ENCODE measurements around the gene MSL3.

MSL3 gene

GRCh38 chrX:11760958-11761357 is 2.9 kb downstream of the MSL3 start:
- H3K4me3 ChIP-seq (ENCODE audit: low read depth in 1 of 2, low read length in 2 of 2) = peak overlapping the region in 1 of 2 donors; percentile 33

GRCh38 chrX:11764602-11765067 is 6.6 kb downstream of the MSL3 start:
- H3K27ac ChIP-seq (ENCODE audit: low read length) = no peak overlapping the region

More at GRCh38 chrX:11760958-11761357, 2.9 kb downstream of the MSL3 start:
- Histone ChIP-seq H3K4me1 (ENCODE audit: control insufficient read depth in 1 of 2, insufficient read depth in 2 of 2, low read length in 2 of 2) (peaks cover 0 to 10% of the 10 kb centered on the region in 2 donors), H3K36me3 (ENCODE audit: control insufficient read depth in 1 of 2, insufficient read depth in 2 of 2, low read length in 2 of 2) (peaks cover 15 to 33% of the 10 kb centered on the region in 2 donors), H3K27ac (ENCODE audit: low read length) (no peak overlapping the region), H3K27me3 (ENCODE audit: low read depth, low read length) (no peaks in the 10 kb centered on the region), H3K9me3 (ENCODE audit: control insufficient read depth in 1 of 2, low read length in 2 of 2) (no peaks in the 10 kb centered on the region)

GRCh38 chrX:11765449-11765848 is 7.4 kb downstream of the MSL3 start:
- Histone ChIP-seq H3K27me3 (ENCODE audit: low read depth, low read length) (no peaks in the 10 kb centered on the region), H3K4me1 (ENCODE audit: control insufficient read depth in 1 of 2, insufficient read depth in 2 of 2, low read length in 2 of 2) (peaks cover 0 to 6% of the 10 kb centered on the region in 2 donors), H3K27ac (ENCODE audit: low read length) (no peak overlapping the region), H3K9me3 (ENCODE audit: control insufficient read depth in 1 of 2, low read length in 2 of 2) (no peaks in the 10 kb centered on the region), H3K36me3 (ENCODE audit: control insufficient read depth in 1 of 2, insufficient read depth in 2 of 2, low read length in 2 of 2) (peaks cover 22 to 37% of the 10 kb centered on the region in 2 donors), H3K4me3 (ENCODE audit: low read depth in 1 of 2, low read length in 2 of 2) (no peak overlapping the region)

More at GRCh38 chrX:11764602-11765067, 6.6 kb downstream of the MSL3 start:
- H3K36me3 ChIP-seq (ENCODE audit: control insufficient read depth in 1 of 2, insufficient read depth in 2 of 2, low read length in 2 of 2) = peaks cover 22 to 37% of the 10 kb centered on the region in 2 donors
- peaks cover 0 to 10% of the 10 kb centered on the region in 2 donors for H3K4me1 ChIP-seq (ENCODE audit: control insufficient read depth in 1 of 2, insufficient read depth in 2 of 2, low read length in 2 of 2)
- no peak overlapping the region for H3K4me3 ChIP-seq (ENCODE audit: low read depth in 1 of 2, low read length in 2 of 2)
- H3K27me3 ChIP-seq (ENCODE audit: low read depth, low read length) = no peaks in the 10 kb centered on the region
- no peaks in the 10 kb centered on the region for H3K9me3 ChIP-seq (ENCODE audit: control insufficient read depth in 1 of 2, low read length in 2 of 2)

GRCh38 chrX:11766487-11766886 is 8.4 kb downstream of the MSL3 start:
- peaks cover 22 to 37% of the 10 kb centered on the region in 2 donors for H3K36me3 ChIP-seq (ENCODE audit: control insufficient read depth in 1 of 2, insufficient read depth in 2 of 2, low read length in 2 of 2)
- no peak overlapping the region for H3K27ac ChIP-seq (ENCODE audit: low read length)
- no peaks in the 10 kb centered on the region for H3K9me3 ChIP-seq (ENCODE audit: control insufficient read depth in 1 of 2, low read length in 2 of 2)

GRCh38 chrX:11768039-11768438 is 10.0 kb downstream of the MSL3 start:
- Histone ChIP-seq H3K36me3 (ENCODE audit: control insufficient read depth in 1 of 2, insufficient read depth in 2 of 2, low read length in 2 of 2) (peaks cover 25 to 28% of the 10 kb centered on the region in 2 donors), H3K4me3 (ENCODE audit: low read depth in 1 of 2, low read length in 2 of 2) (no peak overlapping the region), H3K9me3 (ENCODE audit: control insufficient read depth in 1 of 2, low read length in 2 of 2) (no peaks in the 10 kb centered on the region), H3K27ac (ENCODE audit: low read length) (no peak overlapping the region), H3K27me3 (ENCODE audit: low read depth, low read length) (no peaks in the 10 kb centered on the region), H3K4me1 (ENCODE audit: control insufficient read depth in 1 of 2, insufficient read depth in 2 of 2, low read length in 2 of 2) (no peaks in the 10 kb centered on the region)

More at GRCh38 chrX:11766487-11766886, 8.4 kb downstream of the MSL3 start:
- no peak overlapping the region for H3K4me3 ChIP-seq (ENCODE audit: low read depth in 1 of 2, low read length in 2 of 2)
- no peaks in the 10 kb centered on the region for H3K4me1 ChIP-seq (ENCODE audit: control insufficient read depth in 1 of 2, insufficient read depth in 2 of 2, low read length in 2 of 2)
- H3K27me3 ChIP-seq (ENCODE audit: low read depth, low read length) = no peaks in the 10 kb centered on the region

- Histone ChIP-seq H3K4me3 (ENCODE audit: low read depth in 1 of 2, low read length in 2 of 2) (no peak overlapping the region), H3K27me3 (ENCODE audit: low read depth, low read length) (no peaks in the 10 kb centered on the region), H3K9me3 (ENCODE audit: control insufficient read depth in 1 of 2, low read length in 2 of 2) (no peaks in the 10 kb centered on the region), H3K27ac (ENCODE audit: low read length) (no peak overlapping the region), H3K4me1 (ENCODE audit: control insufficient read depth in 1 of 2, insufficient read depth in 2 of 2, low read length in 2 of 2) (no peaks in the 10 kb centered on the region), H3K36me3 (ENCODE audit: control insufficient read depth in 1 of 2, insufficient read depth in 2 of 2, low read length in 2 of 2) (peaks cover 22 to 26% of the 10 kb centered on the region in 2 donors)
Measured at GRCh38 chrX:11770320-11770719, 12.3 kb downstream of the MSL3 start.

- H3K4me1 ChIP-seq (ENCODE audit: control insufficient read depth in 1 of 2, insufficient read depth in 2 of 2, low read length in 2 of 2) = no peaks in the 10 kb centered on the region
- no peaks in the 10 kb centered on the region for H3K9me3 ChIP-seq (ENCODE audit: control insufficient read depth in 1 of 2, low read length in 2 of 2)
Measured at GRCh38 chrX:11778230-11778629, 20.2 kb downstream of the MSL3 start.

GRCh38 chrX:11781133-11781532 is 23.1 kb downstream of the MSL3 start:
- H3K9me3 ChIP-seq (ENCODE audit: control insufficient read depth in 1 of 2, low read length in 2 of 2) = no peaks in the 10 kb centered on the region
- H3K4me3 ChIP-seq (ENCODE audit: low read depth in 1 of 2, low read length in 2 of 2) = no peak overlapping the region
- H3K27ac ChIP-seq (ENCODE audit: low read length) = no peak overlapping the region
- H3K36me3 ChIP-seq (ENCODE audit: control insufficient read depth in 1 of 2, insufficient read depth in 2 of 2, low read length in 2 of 2) = no peaks in the 10 kb centered on the region
- no peaks in the 10 kb centered on the region for H3K4me1 ChIP-seq (ENCODE audit: control insufficient read depth in 1 of 2, insufficient read depth in 2 of 2, low read length in 2 of 2)
- no peaks in the 10 kb centered on the region for H3K27me3 ChIP-seq (ENCODE audit: low read depth, low read length)

More at GRCh38 chrX:11778230-11778629, 20.2 kb downstream of the MSL3 start:
- H3K4me3 ChIP-seq (ENCODE audit: low read depth in 1 of 2, low read length in 2 of 2) = no peak overlapping the region
- H3K27ac ChIP-seq (ENCODE audit: low read length) = no peak overlapping the region
- peaks cover 8 to 11% of the 10 kb centered on the region in 2 donors for H3K36me3 ChIP-seq (ENCODE audit: control insufficient read depth in 1 of 2, insufficient read depth in 2 of 2, low read length in 2 of 2)
- no peaks in the 10 kb centered on the region for H3K27me3 ChIP-seq (ENCODE audit: low read depth, low read length)

- Histone ChIP-seq H3K27me3 (ENCODE audit: low read depth, low read length) (no peaks in the 10 kb centered on the region), H3K36me3 (ENCODE audit: control insufficient read depth in 1 of 2, insufficient read depth in 2 of 2, low read length in 2 of 2) (no peaks in the 10 kb centered on the region), H3K4me3 (ENCODE audit: low read depth in 1 of 2, low read length in 2 of 2) (no peak overlapping the region), H3K9me3 (ENCODE audit: control insufficient read depth in 1 of 2, low read length in 2 of 2) (no peaks in the 10 kb centered on the region), H3K27ac (ENCODE audit: low read length) (no peak overlapping the region), H3K4me1 (ENCODE audit: control insufficient read depth in 1 of 2, insufficient read depth in 2 of 2, low read length in 2 of 2) (no peaks in the 10 kb centered on the region)
Measured at GRCh38 chrX:11781734-11782370, 23.8 kb downstream of the MSL3 start.

- Histone ChIP-seq H3K36me3 (ENCODE audit: control insufficient read depth in 1 of 2, insufficient read depth in 2 of 2, low read length in 2 of 2) (no peaks in the 10 kb centered on the region), H3K4me3 (ENCODE audit: low read depth in 1 of 2, low read length in 2 of 2) (no peak overlapping the region), H3K27me3 (ENCODE audit: low read depth, low read length) (no peaks in the 10 kb centered on the region), H3K27ac (ENCODE audit: low read length) (no peak overlapping the region), H3K9me3 (ENCODE audit: control insufficient read depth in 1 of 2, low read length in 2 of 2) (no peaks in the 10 kb centered on the region), H3K4me1 (ENCODE audit: control insufficient read depth in 1 of 2, insufficient read depth in 2 of 2, low read length in 2 of 2) (no peaks in the 10 kb centered on the region)
Measured at GRCh38 chrX:11784543-11784942, 26.5 kb downstream of the MSL3 start.

GRCh38 chrX:11786862-11787261 is 28.8 kb downstream of the MSL3 start:
- peak overlapping the region; percentile 24 to 30 for H3K4me3 ChIP-seq (ENCODE audit: low read depth in 1 of 2, low read length in 2 of 2)

GRCh38 chrX:11787564-11787963 is 29.5 kb downstream of the MSL3 start:
- H3K4me1 ChIP-seq (ENCODE audit: control insufficient read depth in 1 of 2, insufficient read depth in 2 of 2, low read length in 2 of 2) = no peaks in the 10 kb centered on the region
- H3K36me3 ChIP-seq (ENCODE audit: control insufficient read depth in 1 of 2, insufficient read depth in 2 of 2, low read length in 2 of 2) = no peaks in the 10 kb centered on the region
- no peaks in the 10 kb centered on the region for H3K27me3 ChIP-seq (ENCODE audit: low read depth, low read length)
- no peaks in the 10 kb centered on the region for H3K9me3 ChIP-seq (ENCODE audit: control insufficient read depth in 1 of 2, low read length in 2 of 2)
- no peak overlapping the region for H3K27ac ChIP-seq (ENCODE audit: low read length)
- H3K4me3 ChIP-seq (ENCODE audit: low read depth in 1 of 2, low read length in 2 of 2) = peak overlapping the region; percentile 24 to 30

More at GRCh38 chrX:11786862-11787261, 28.8 kb downstream of the MSL3 start:
- Histone ChIP-seq H3K27ac (ENCODE audit: low read length) (no peak overlapping the region), H3K27me3 (ENCODE audit: low read depth, low read length) (no peaks in the 10 kb centered on the region), H3K9me3 (ENCODE audit: control insufficient read depth in 1 of 2, low read length in 2 of 2) (no peaks in the 10 kb centered on the region), H3K4me1 (ENCODE audit: control insufficient read depth in 1 of 2, insufficient read depth in 2 of 2, low read length in 2 of 2) (no peaks in the 10 kb centered on the region), H3K36me3 (ENCODE audit: control insufficient read depth in 1 of 2, insufficient read depth in 2 of 2, low read length in 2 of 2) (no peaks in the 10 kb centered on the region)

Data from muscle layer of duodenum (tissue), 2 donors.